ENCODE data around the gene KCTD5.

KCTD5 gene

GRCh38 chr16:2710711-2711231 is 28.4 kb downstream of the KCTD5 start:
- DNase-seq = no peak
- H3K27me3 ChIP-seq (replicated peaks in 2 of 5; ENCODE audit: control insufficient read depth in 4 of 5, insufficient read depth in 5 of 5, low read length in 4 of 5) = no peaks in the 10 kb centered on the region
- peaks cover 0 to 15% (median 10%) of the 10 kb centered on the region in 4 experiments for H3K4me1 ChIP-seq (ENCODE audit: control extremely low read depth in 1 of 4, control insufficient read depth in 4 of 4, insufficient read depth in 4 of 4, low read length in 3 of 4)
- ChIA-PET CTCF (interaction anchor here (1.2 kb wide), 1 partner anchor 24 kb away, joined by 3 read pairs; no protein-coding TSS in a partner anchor), POLR2A (no interaction called here)
- H3K36me3 ChIP-seq (ENCODE audit: control insufficient read depth in 4 of 4, insufficient read depth in 4 of 4, low read length in 3 of 4) = peaks cover 0 to 40% (median 17%) of the 10 kb centered on the region in 4 experiments
- H3K9me3 ChIP-seq (ENCODE audit: control extremely low read depth in 1 of 5, control insufficient read depth in 4 of 5, insufficient read depth in 2 of 5, low read depth in 1 of 5, low read length in 4 of 5) = no peaks in the 10 kb centered on the region
- H3K4me3 ChIP-seq (ENCODE audit: control insufficient read depth in 1 of 7, extremely low read depth in 1 of 7, insufficient read depth in 4 of 7, low read depth in 2 of 7, low read length in 6 of 7) = no peak overlapping the region
- no peak overlapping the region for H3K27ac ChIP-seq (ENCODE audit: insufficient read depth in 1 of 2, low read depth in 1 of 2, low read length in 2 of 2, poor library complexity in 1 of 2, severe bottlenecking in 2 of 2)
- WGBS (ENCODE audit: insufficient coverage) = 93% methylated on average over 7 of the region's 11 CpGs

- no peak for DNase-seq
- ChIA-PET CTCF (interaction anchor here (1.2 kb wide), 1 partner anchor 24 kb away, joined by 3 read pairs; no protein-coding TSS in a partner anchor), POLR2A (no interaction called here)
- H3K9me3 ChIP-seq (ENCODE audit: control extremely low read depth in 1 of 5, control insufficient read depth in 4 of 5, insufficient read depth in 2 of 5, low read depth in 1 of 5, low read length in 4 of 5) = no peaks in the 10 kb centered on the region
- no peak overlapping the region for H3K4me3 ChIP-seq (ENCODE audit: control insufficient read depth in 1 of 7, extremely low read depth in 1 of 7, insufficient read depth in 4 of 7, low read depth in 2 of 7, low read length in 6 of 7)
- H3K27me3 ChIP-seq (replicated peaks in 2 of 5; ENCODE audit: control insufficient read depth in 4 of 5, insufficient read depth in 5 of 5, low read length in 4 of 5) = no peaks in the 10 kb centered on the region
- 87% methylated on average over 20 of the region's 22 CpGs for WGBS (ENCODE audit: insufficient coverage)
- H3K36me3 ChIP-seq (ENCODE audit: control insufficient read depth in 4 of 4, insufficient read depth in 4 of 4, low read length in 3 of 4) = peaks cover 0 to 33% (median 13%) of the 10 kb centered on the region in 4 experiments
- H3K4me1 ChIP-seq (ENCODE audit: control extremely low read depth in 1 of 4, control insufficient read depth in 4 of 4, insufficient read depth in 4 of 4, low read length in 3 of 4) = peaks cover 0 to 20% (median 16%) of the 10 kb centered on the region in 4 experiments
- H3K27ac ChIP-seq (ENCODE audit: insufficient read depth in 1 of 2, low read depth in 1 of 2, low read length in 2 of 2, poor library complexity in 1 of 2, severe bottlenecking in 2 of 2) = no peak overlapping the region
These were observed 29.2 kb downstream of the KCTD5 start for GRCh38 chr16:2711370-2712062.

GRCh38 chr16:2712063-2712441 is 29.7 kb downstream of the KCTD5 start:
- H3K9me3 ChIP-seq (ENCODE audit: control extremely low read depth in 1 of 5, control insufficient read depth in 4 of 5, insufficient read depth in 2 of 5, low read depth in 1 of 5, low read length in 4 of 5) = no peaks in the 10 kb centered on the region
- no peak for DNase-seq
- no peak overlapping the region for H3K4me3 ChIP-seq (ENCODE audit: control insufficient read depth in 1 of 7, extremely low read depth in 1 of 7, insufficient read depth in 4 of 7, low read depth in 2 of 7, low read length in 6 of 7)
- no peaks in the 10 kb centered on the region for H3K27me3 ChIP-seq (replicated peaks in 2 of 5; ENCODE audit: control insufficient read depth in 4 of 5, insufficient read depth in 5 of 5, low read length in 4 of 5)
- 96% methylated on average over 10 of the region's 14 CpGs for WGBS (ENCODE audit: insufficient coverage)
- peaks cover 0 to 25% (median 18%) of the 10 kb centered on the region in 4 experiments for H3K4me1 ChIP-seq (ENCODE audit: control extremely low read depth in 1 of 4, control insufficient read depth in 4 of 4, insufficient read depth in 4 of 4, low read length in 3 of 4)
- POLR2A ChIA-PET = no interaction called here
- H3K27ac ChIP-seq (ENCODE audit: insufficient read depth in 1 of 2, low read depth in 1 of 2, low read length in 2 of 2, poor library complexity in 1 of 2, severe bottlenecking in 2 of 2) = no peak overlapping the region
- peaks cover 0 to 28% (median 12%) of the 10 kb centered on the region in 4 experiments for H3K36me3 ChIP-seq (ENCODE audit: control insufficient read depth in 4 of 4, insufficient read depth in 4 of 4, low read length in 3 of 4)
- CTCF ChIA-PET = no interaction called here

GRCh38 chr16:2712546-2712945 is 30.2 kb downstream of the KCTD5 start:
- WGBS (ENCODE audit: insufficient coverage) = 91% methylated on average over 20 of the region's 21 CpGs
- no peaks in the 10 kb centered on the region for H3K9me3 ChIP-seq (ENCODE audit: control extremely low read depth in 1 of 5, control insufficient read depth in 4 of 5, insufficient read depth in 2 of 5, low read depth in 1 of 5, low read length in 4 of 5)
- H3K27me3 ChIP-seq (replicated peaks in 2 of 5; ENCODE audit: control insufficient read depth in 4 of 5, insufficient read depth in 5 of 5, low read length in 4 of 5) = no peaks in the 10 kb centered on the region
- H3K4me1 ChIP-seq (ENCODE audit: control extremely low read depth in 1 of 4, control insufficient read depth in 4 of 4, insufficient read depth in 4 of 4, low read length in 3 of 4) = peaks cover 0 to 30% (median 23%) of the 10 kb centered on the region in 4 experiments
- H3K4me3 ChIP-seq (ENCODE audit: control insufficient read depth in 1 of 7, extremely low read depth in 1 of 7, insufficient read depth in 4 of 7, low read depth in 2 of 7, low read length in 6 of 7) = no peak overlapping the region
- peaks cover 0 to 23% (median 9%) of the 10 kb centered on the region in 4 experiments for H3K36me3 ChIP-seq (ENCODE audit: control insufficient read depth in 4 of 4, insufficient read depth in 4 of 4, low read length in 3 of 4)
- H3K27ac ChIP-seq (ENCODE audit: insufficient read depth in 1 of 2, low read depth in 1 of 2, low read length in 2 of 2, poor library complexity in 1 of 2, severe bottlenecking in 2 of 2) = no peak overlapping the region
- POLR2A ChIA-PET = no interaction called here
- CTCF ChIA-PET = no interaction called here
- DNase-seq = no peak

GRCh38 chr16:2713523-2713922 is 31.2 kb downstream of the KCTD5 start:
- Histone ChIP-seq H3K36me3 (ENCODE audit: control insufficient read depth in 4 of 4, insufficient read depth in 4 of 4, low read length in 3 of 4) (peaks cover 0 to 14% (median 2%) of the 10 kb centered on the region in 4 experiments), H3K27ac (ENCODE audit: insufficient read depth in 1 of 2, low read depth in 1 of 2, low read length in 2 of 2, poor library complexity in 1 of 2, severe bottlenecking in 2 of 2) (no peak overlapping the region), H3K27me3 (replicated peaks in 2 of 5; ENCODE audit: control insufficient read depth in 4 of 5, insufficient read depth in 5 of 5, low read length in 4 of 5) (no peaks in the 10 kb centered on the region), H3K9me3 (ENCODE audit: control extremely low read depth in 1 of 5, control insufficient read depth in 4 of 5, insufficient read depth in 2 of 5, low read depth in 1 of 5, low read length in 4 of 5) (no peaks in the 10 kb centered on the region), H3K4me1 (ENCODE audit: control extremely low read depth in 1 of 4, control insufficient read depth in 4 of 4, insufficient read depth in 4 of 4, low read length in 3 of 4) (peaks cover 0 to 37% (median 30%) of the 10 kb centered on the region in 4 experiments), H3K4me3 (ENCODE audit: control insufficient read depth in 1 of 7, extremely low read depth in 1 of 7, insufficient read depth in 4 of 7, low read depth in 2 of 7, low read length in 6 of 7) (peak overlapping the region in 1 of 7 experiments; percentile 11)
- DNase-seq = peak in 2 of 3 donors; percentile 38 to 44
- POLR2A ChIA-PET = no interaction called here
- CTCF ChIA-PET = no interaction called here
- 35% methylated on average over 14 of the region's 14 CpGs for WGBS (ENCODE audit: insufficient coverage)

- CTCF ChIA-PET = no interaction called here
- Histone ChIP-seq H3K27ac (ENCODE audit: insufficient read depth in 1 of 2, low read depth in 1 of 2, low read length in 2 of 2, poor library complexity in 1 of 2, severe bottlenecking in 2 of 2) (no peak overlapping the region), H3K4me3 (ENCODE audit: control insufficient read depth in 1 of 7, extremely low read depth in 1 of 7, insufficient read depth in 4 of 7, low read depth in 2 of 7, low read length in 6 of 7) (no peak overlapping the region), H3K36me3 (ENCODE audit: control insufficient read depth in 4 of 4, insufficient read depth in 4 of 4, low read length in 3 of 4) (peaks cover 0 to 8% (median 1%) of the 10 kb centered on the region in 4 experiments), H3K9me3 (ENCODE audit: control extremely low read depth in 1 of 5, control insufficient read depth in 4 of 5, insufficient read depth in 2 of 5, low read depth in 1 of 5, low read length in 4 of 5) (no peaks in the 10 kb centered on the region), H3K27me3 (replicated peaks in 2 of 5; ENCODE audit: control insufficient read depth in 4 of 5, insufficient read depth in 5 of 5, low read length in 4 of 5) (no peaks in the 10 kb centered on the region), H3K4me1 (ENCODE audit: control extremely low read depth in 1 of 4, control insufficient read depth in 4 of 4, insufficient read depth in 4 of 4, low read length in 3 of 4) (peaks cover 0 to 38% (median 30%) of the 10 kb centered on the region in 4 experiments)
- no peak for DNase-seq
- 95% methylated on average over 20 of the region's 28 CpGs for WGBS (ENCODE audit: insufficient coverage)
- POLR2A ChIA-PET = no interaction called here
These were observed 31.9 kb downstream of the KCTD5 start for GRCh38 chr16:2713985-2714774.

GRCh38 chr16:2715064-2715463 is 32.7 kb downstream of the KCTD5 start:
- peak overlapping the region in 1 of 7 experiments; percentile 52 for H3K4me3 ChIP-seq (ENCODE audit: control insufficient read depth in 1 of 7, extremely low read depth in 1 of 7, insufficient read depth in 4 of 7, low read depth in 2 of 7, low read length in 6 of 7)
- ChIA-PET CTCF (no interaction called here), POLR2A (no interaction called here)
- H3K9me3 ChIP-seq (ENCODE audit: control extremely low read depth in 1 of 5, control insufficient read depth in 4 of 5, insufficient read depth in 2 of 5, low read depth in 1 of 5, low read length in 4 of 5) = no peaks in the 10 kb centered on the region
- DNase-seq = no peak
- no peak overlapping the region for H3K27ac ChIP-seq (ENCODE audit: insufficient read depth in 1 of 2, low read depth in 1 of 2, low read length in 2 of 2, poor library complexity in 1 of 2, severe bottlenecking in 2 of 2)
- WGBS (ENCODE audit: insufficient coverage) = 51% methylated on average over 8 of the region's 9 CpGs
- no peaks in the 10 kb centered on the region for H3K36me3 ChIP-seq (ENCODE audit: control insufficient read depth in 4 of 4, insufficient read depth in 4 of 4, low read length in 3 of 4)
- H3K4me1 ChIP-seq (ENCODE audit: control extremely low read depth in 1 of 4, control insufficient read depth in 4 of 4, insufficient read depth in 4 of 4, low read length in 3 of 4) = peaks cover 0 to 45% (median 33%) of the 10 kb centered on the region in 4 experiments
- H3K27me3 ChIP-seq (replicated peaks in 2 of 5; ENCODE audit: control insufficient read depth in 4 of 5, insufficient read depth in 5 of 5, low read length in 4 of 5) = no peaks in the 10 kb centered on the region

Measured in common myeloid progenitor, CD34-positive (primary cell).